A549 (cell line): ENCODE data around the gene CHKA.

Experiments used
- CTCF ChIP-seq: fragments of >200 bp; sonication (Bioruptor Twin); formaldehyde crosslinking; IDR thresholded peaks from 3 replicates; pipeline ENCODE4 v1.5.1; 2016
- MAFK ChIP-seq: fragments of 450-650 bp; IDR thresholded peaks from 2 replicates; pipeline ENCODE4 v1.6.1; 2014; ENCODE audit not compliant: partially characterized antibody
- MYC ChIP-seq: IDR thresholded peaks from 2 replicates; pipeline ENCODE4 v1.6.1; 2012; ENCODE audit warnings: mild to moderate bottlenecking, inconsistent platforms, low read length, improper control_type of control experiment, borderline replicate concordance
- POLR2AphosphoS2 ChIP-seq: conservative IDR thresholded peaks from 2 replicates; pipeline ENCODE4 v1.6.1; 2012; ENCODE audit warnings: low read length, improper control_type of control experiment, inconsistent platforms
- RNF2 ChIP-seq: fragments of 200-600 bp; sonication (generic); IDR thresholded peaks from 2 replicates; pipeline ENCODE4 v1.6.1; 2016; ENCODE audit warnings: low read depth, mild to moderate bottlenecking, antibody characterized with exemption, moderate library complexity, borderline replicate concordance
- ZFP36 ChIP-seq: fragments of 450-650 bp; IDR thresholded peaks from 2 replicates; pipeline ENCODE4 v1.6.1; 2014; ENCODE audit warnings: borderline replicate concordance; ENCODE audit not compliant: partially characterized antibody

DNA sequence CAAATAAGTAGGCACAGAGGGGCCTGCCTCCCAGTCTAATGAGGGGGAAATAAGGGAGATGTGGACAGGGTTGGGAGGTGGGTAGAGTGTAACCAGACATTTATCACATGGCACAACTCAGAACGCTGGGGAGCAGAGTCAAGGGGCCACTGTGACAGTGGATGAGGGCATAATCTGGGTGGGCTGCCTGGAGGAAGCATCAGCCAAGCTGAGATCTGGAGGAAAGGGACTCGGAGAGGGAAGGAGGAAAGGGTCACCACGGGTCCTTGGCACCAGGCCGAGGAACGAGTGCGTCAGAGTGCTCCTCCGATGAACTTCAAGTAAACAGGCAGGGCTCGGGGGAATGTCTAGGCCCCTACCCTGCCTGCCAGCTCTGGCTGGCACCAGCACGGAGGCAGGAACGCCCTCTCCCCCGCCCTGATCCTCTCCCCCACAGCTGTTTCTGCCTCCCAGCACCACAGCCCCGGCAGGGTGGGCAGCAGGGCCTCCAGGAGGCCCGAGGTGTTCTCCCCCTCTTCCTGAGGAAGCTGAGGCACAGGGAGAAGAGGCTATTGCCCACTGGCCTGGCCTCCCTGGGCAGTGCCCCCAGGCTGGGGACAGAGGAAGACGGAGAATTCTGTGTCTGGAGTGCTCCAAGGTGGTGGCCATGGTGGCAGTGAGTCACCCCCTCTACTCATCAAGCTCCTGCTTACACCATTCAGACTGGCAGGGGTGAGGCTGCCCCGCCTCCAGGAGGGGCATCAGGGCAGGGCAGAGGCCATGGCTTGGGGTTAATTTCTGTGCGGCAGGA, 106.8 kb downstream of the CHKA start:
- TF ChIP-seq MYC (peak; percentile 30; the same call in 1 of the 2 replicates), MAFK (no peak), POLR2AphosphoS2 (peak; percentile 67; the same call in 1 of the 2 replicates), CTCF (no peak), RNF2 (no peak), ZFP36 (peak; percentile 100)
